Measurements from ENCODE around the gene NDUFS5.
"Not testable (repeated sequence)": the region's sequence is repeated elsewhere in the genome, so short reads cannot be mapped to it uniquely, and the experiment has no call there.

NDUFS5 gene

DNA sequence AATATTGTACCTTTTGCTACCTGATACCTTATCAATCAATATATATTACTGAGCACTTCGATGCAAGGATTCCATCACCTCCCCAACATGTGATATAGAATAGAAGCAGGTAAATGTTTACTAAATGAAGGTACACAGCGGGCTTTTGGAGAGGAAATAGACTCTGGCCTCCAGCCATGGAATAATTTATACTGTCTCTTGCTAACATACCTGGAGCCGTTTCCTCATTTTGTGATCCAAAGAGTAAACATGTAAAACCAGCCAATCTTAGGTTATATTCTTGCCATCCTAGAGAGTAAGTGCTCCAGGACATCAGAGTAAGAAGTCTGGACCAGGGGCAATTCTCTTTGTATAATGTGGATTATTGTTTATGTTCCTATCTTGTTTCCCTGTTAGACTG is 39.4 kb downstream of the NDUFS5 start:
- DNase-seq = no peak

DNA sequence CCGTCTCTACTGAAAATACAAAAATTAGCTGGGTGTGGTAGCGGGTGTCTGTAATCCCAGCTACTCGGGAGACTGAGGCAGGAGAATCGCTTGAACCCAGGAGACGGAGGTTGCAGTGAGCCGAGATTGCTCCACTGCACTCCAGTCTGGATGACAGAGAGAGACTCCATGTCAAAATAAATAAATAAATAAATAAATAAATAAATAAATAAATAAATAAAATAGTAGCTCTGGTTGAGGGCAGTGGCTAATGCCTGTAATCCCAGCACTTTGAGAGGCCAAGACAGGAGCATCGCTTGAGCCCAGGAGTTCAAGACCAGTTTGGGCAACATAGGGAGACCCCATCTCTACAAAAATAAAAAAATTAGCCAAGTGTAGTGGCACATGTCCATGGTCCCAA is 42.1 kb downstream of the NDUFS5 start:
- not testable (repeated sequence) for DNase-seq

DNA sequence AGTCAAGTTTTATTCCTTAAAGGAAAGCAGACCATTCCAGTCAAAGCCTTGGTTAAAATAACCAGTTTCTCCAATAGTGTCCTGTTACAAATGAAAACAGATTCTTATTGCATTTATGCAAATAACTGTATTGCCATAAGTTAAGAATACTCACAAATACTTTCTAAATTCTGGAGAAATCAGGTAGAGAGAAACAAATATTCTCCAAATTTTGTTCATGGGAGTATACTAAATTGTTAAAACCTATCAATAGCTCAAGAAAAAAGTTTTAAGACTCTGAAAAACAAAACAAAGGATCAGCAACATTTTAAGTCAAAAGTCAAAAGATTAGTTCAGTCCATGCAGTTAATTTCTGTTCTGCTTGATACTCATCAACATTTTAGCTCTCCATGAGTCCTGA is 45.4 kb downstream of the NDUFS5 start:
- DNase-seq = not testable (repeated sequence)

DNA sequence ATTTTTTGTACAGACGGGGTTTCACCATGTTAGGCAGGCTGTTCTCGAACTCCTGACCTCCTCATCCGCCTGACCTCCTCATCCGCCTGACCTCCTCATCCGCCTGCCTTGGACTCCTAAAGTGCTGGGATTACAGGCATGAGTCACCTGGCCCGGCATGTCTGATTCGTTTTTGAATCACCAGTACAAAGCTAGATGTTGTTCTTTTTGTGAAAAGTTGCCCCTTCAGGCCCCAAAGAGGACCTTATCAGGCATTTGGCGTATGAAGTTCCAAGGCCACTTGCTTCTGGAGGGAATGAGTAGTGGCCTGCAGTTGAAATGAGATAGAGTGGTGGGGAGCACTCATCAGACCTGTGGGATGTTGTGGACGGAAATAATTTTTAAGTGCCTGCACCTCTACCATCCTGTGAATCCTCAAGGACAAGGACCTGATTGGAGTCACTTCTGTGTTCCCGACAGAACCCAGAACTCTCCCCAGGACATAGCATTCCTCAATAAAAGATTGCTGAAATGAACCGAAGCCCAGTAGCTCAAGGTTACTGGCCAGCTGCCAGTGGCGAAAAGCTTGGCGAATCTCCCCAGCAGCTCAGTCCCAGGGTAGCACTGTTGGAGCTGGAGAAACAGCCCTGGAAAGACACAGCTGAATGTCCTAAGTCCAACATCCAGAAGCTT is 50.1 kb downstream of the NDUFS5 start:
- no peak for DNase-seq

DNA sequence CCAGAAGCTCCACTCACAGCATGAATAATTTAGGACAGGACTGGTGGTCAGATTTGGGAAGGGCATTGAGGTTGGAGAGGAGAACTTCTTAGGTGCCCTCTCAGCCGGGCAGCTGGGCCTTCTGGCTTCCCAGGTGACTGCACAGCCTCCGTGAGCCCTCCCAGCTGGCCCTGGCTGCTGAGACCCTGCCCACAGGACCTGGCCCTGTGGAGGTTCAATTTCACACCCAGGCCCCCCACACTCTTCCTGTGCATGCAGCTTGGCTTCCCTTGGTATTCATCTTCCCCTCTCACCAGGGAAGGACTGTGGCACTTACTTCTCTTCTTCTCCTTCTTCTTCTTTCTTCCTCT is 50.6 kb downstream of the NDUFS5 start:
- no peak for DNase-seq

DNA sequence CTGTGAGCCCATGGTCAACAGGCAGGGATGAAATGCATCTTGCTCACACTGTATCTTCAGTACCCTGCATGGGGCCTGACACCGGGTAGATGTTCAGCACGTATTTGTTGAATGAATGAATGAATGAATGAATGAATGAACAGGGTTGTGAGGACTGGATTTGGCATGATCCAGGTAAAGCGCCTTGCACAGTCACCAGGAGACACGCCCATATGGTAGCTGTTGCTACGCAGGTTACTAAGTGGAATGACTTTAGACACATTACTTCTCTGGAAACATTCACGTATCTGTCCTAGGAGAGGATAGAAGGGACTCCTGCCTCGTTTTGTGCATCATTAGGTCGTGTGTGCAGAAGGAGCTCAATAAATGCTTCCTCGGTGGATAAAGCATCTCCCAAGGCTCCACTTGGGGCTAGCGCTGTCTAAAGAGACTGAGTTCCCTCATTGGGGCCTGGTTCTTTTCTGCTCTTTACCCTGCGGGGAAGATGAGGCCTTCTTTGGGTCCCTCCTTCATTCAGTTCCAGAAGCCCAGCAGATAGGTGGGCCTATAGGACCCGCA is 54.2 kb downstream of the NDUFS5 start:
- no peak for DNase-seq

DNA sequence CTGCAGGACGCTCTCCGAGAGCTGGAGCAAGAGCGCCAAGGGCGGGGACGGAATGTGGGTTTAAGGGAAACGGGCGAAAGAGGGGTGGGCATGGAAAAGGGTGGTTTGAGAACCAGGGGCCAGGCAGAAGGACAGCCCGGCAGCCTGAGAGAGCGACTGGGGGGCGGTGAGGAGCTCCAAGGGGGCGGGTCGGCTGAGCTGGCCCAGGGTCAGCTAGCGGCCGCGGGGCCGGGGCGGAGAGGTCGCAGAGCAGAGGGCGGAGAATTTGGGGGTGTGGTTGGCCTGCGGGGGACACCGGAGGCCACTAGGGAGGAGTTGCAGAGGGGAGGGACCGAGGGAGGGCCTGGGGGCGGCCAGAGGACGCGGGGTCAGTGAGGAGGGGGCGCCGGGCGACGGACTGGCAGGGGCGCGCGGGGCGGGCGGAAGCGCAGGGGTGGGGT is 54.7 kb downstream of the NDUFS5 start:
- no peak for DNase-seq

DNA sequence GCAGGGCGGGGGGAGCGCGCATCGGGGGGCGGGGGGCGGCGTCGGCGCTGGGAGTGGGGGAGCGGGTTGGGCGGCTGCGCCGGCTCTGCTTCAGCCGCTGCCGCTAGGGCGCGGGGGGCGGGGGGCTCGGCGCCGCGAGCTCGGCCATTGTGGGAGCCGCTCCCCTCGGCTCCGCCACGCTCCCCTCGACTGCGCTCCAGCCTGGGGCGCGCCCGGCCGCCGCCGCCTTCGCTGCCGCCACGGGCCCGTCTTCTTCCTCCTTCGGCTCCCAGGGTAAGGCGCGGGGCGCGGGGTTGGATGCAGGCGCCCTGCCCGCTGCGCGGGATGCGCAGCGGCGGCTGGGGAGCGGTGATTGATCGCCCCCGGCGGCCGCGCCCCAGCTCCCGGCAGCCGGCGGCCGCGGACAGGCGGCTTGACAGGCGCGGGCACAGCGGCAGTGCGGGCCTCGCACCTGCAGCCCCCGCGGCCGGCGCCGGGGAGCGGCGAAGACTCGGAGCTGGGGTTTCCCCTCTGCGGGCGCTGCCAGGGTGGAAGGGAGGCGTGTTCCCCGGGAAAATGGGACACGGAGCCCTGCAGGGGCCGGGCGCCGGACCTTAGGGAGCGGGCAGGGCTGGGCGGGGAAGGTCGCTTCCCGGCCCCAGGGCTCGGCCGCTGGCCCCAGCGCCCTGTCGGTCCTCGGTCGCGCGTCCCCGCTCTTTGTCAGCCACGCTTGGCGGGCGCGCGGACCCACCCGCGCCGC is 55.3 kb downstream of the NDUFS5 start:
- peak; percentile 8 to 12 for DNase-seq

DNA sequence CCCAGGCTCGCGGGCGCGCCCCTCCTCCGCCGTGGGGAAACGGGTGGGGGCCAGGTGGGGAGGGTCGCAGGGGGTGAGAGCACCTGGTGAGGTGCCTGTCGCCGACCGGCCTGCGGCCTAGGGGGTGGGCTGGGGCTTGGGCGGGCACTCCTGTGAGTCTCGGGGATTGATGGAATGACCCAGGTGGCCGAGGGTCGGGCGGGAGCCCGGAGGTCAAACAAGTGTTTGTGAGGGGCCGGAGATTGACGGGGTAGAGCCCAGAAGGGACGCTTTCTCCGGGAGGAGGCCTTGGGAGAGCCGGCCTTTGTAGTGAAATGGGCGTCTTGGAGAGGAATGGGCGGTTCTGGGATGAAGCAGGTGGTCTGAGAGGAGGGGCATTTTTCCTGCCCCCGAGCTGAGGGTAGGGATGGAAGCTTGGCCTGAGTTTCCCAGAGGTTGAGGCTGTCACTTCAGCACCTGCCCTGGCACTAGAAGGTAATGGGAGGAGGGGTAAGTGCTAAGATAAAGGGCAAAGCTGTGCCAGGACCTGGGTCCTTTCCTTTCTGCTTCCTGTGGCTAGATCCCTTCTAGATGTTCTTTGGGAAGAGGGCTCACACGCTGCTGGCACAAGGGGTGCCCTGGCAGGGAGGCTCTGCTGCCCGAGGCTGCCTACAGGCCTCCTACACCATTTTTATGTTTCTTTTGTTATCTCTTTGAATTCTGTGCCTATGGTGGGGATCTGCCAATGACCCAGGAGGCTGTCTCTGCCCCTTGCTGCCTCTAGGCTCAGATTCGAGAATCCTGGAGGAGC is 56.1 kb downstream of the NDUFS5 start:
- no peak for DNase-seq

DNA sequence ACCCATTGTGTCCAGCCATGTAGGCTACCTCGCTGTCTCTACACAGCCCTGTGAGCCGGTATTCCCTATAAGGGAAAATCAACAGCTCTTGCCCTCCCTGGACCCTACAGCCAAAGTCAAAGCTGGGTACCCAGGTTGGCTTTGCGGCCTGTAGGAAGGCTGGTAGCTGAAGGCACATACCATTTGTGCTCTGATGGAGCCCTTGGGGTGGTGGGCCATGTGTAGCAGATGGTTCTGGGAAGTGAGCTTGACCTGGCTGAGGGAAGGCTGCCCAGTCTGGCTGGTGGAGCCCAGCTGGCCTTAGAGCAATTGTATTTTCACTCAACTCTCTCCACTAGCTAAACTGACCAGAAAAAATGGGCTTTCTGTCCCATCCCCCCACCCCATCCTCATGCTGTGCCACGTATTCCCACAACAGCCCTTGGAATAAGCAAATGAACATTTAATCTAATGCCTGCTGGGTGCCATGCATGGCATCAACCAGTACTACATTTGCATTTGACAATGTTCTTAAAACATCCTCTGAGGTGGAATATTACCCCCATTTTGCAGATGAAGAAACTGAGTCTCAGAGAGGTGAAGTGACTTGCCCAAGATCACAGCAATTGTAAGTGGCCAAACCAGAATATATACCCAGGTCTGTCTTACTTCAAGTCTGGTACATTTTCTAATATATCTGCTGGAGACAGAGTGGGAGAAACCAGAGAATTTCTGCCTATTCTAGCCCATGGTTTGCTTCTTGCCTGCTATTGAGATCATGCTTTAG is 56.8 kb downstream of the NDUFS5 start:
- no peak for DNase-seq

DNA sequence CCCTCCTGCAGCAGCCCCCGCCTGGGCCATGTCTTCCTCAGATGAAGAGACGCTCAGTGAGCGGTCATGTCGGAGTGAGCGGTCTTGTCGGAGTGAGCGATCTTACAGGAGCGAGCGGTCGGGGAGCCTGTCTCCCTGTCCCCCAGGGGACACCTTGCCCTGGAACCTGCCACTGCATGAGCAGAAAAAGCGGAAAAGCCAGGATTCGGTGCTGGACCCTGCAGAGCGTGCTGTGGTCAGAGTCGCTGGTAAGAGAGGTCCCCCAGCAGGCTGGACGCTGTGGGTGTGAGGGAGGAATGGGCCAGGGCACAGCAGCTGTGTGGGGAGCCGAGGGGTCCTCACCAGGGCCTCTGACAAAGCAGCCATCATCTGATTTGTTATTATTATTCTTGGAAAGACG is 58.0 kb downstream of the NDUFS5 start:
- DNase-seq = no peak
